H1 (cell line): Measurements from ENCODE around the gene SEC61B. TPM values are rescaled to one million over a fixed set of nuclear protein-coding genes. Genes with fewer than 3 reads are reported as not detected.

Source experiments
- CTCF ChIA-PET: fragments of 300-600 bp; sonication (Branson Sonifier 250); formaldehyde crosslinking; loops from one replicate; lab custom pipeline; 2021; ENCODE audit not compliant: partially characterized antibody; lab: Charles Lee
- POLR2A ChIA-PET: fragments of 300-600 bp; sonication (Branson Sonifier 250); formaldehyde crosslinking; loops from one replicate; lab custom pipeline; 2021; ENCODE audit warnings: inconsistent platforms; ENCODE audit not compliant: partially characterized antibody; lab: Charles Lee
- DNase-seq, 2 experiments: peaks; one replicate each; pipeline versions ENCODE4 v3.0.0 to v3.0.0-alpha.2; 2010 to 2022; ENCODE audit warnings: low spot score in 2 of 2, low read depth in 1 of 2, mixed read lengths in 1 of 2
- FAIRE-seq: peaks from 2 replicates; lab custom pipeline; 2011; peaks lifted over from hg19 to GRCh38; lab: Jason Lieb, UNC
- H2AFZ ChIP-seq: 2 replicates; pipeline ENCODE4 v1.8.1; 2012; ENCODE audit warnings: low read length, inconsistent platforms
- H2AK5ac ChIP-seq: 2 replicates; pipeline ENCODE4 v1.6.1; 2013; ENCODE audit warnings: low read depth, low read length
- H2BK120ac ChIP-seq: replicated peaks from 2 replicates; pipeline ENCODE3; 2013; ENCODE audit warnings: low read depth, low read length, inconsistent platforms
- H2BK12ac ChIP-seq: 2 replicates; pipeline ENCODE4 v1.6.1; 2013; ENCODE audit warnings: low read depth, low read length
- H2BK15ac ChIP-seq: 2 replicates; pipeline ENCODE4 v1.6.1; 2013; ENCODE audit warnings: low read length
- H2BK20ac ChIP-seq: 2 replicates; pipeline ENCODE4 v1.6.1; 2013; ENCODE audit warnings: low read length
- H2BK5ac ChIP-seq: 2 replicates; pipeline ENCODE4 v1.6.1; 2013; ENCODE audit warnings: low read depth, low read length
- H3K14ac ChIP-seq: 2 replicates; pipeline ENCODE4 v1.6.1; 2013; ENCODE audit warnings: inconsistent platforms; ENCODE audit not compliant: insufficient read length
- H3K18ac ChIP-seq: 2 replicates; pipeline ENCODE4 v1.6.1; 2013; ENCODE audit warnings: low read length; ENCODE audit errors: extremely low read depth
- H3K23ac ChIP-seq: 2 replicates; pipeline ENCODE4 v1.6.1; 2013; ENCODE audit warnings: inconsistent platforms; ENCODE audit not compliant: insufficient read length
- H3K23me2 ChIP-seq: 2 replicates; pipeline ENCODE4 v1.6.1; 2013; ENCODE audit warnings: low read depth, low read length
- H3K27ac ChIP-seq: 2 replicates; pipeline ENCODE4 v1.6.1; 2011; ENCODE audit warnings: low read depth, low read length, inconsistent platforms
- H3K27me3 ChIP-seq, 4 experiments: replicated peaks in 1 of 4; 1 replicate in 1 of 4; 2 replicates in 3 of 4; pipeline versions ENCODE4 v1.6.1 to v1.8.1; 2011 to 2013; ENCODE audit warnings: low read length in 3 of 4, mild to moderate bottlenecking in 3 of 4, inconsistent platforms in 2 of 4, mixed read lengths in 2 of 4, moderate library complexity in 1 of 4; ENCODE audit not compliant: control insufficient read depth in 3 of 4, insufficient read depth in 3 of 4; ENCODE audit errors: extremely low read depth in 1 of 4
- H3K36me3 ChIP-seq, 4 experiments: 2 replicates each; pipeline versions ENCODE4 v1.6.1 to v1.8.1; 2011 to 2013; ENCODE audit warnings: mild to moderate bottlenecking in 4 of 4, low read length in 3 of 4, moderate library complexity in 2 of 4, control low read depth in 1 of 4, inconsistent platforms in 1 of 4; ENCODE audit not compliant: insufficient read depth in 4 of 4, control insufficient read depth in 2 of 4
- H3K4ac ChIP-seq: replicated peaks from 2 replicates; pipeline ENCODE3; 2013; ENCODE audit warnings: low read length, low read depth, mixed read lengths, inconsistent platforms; ENCODE audit not compliant: insufficient read length
- H3K4me1 ChIP-seq, 4 experiments: replicated peaks in 1 of 4; 1 replicate in 1 of 4; 2 replicates in 3 of 4; pipeline versions ENCODE4 v1.6.1 to v1.8.1; 2011 to 2013; ENCODE audit warnings: low read length in 3 of 4, inconsistent platforms in 2 of 4, mixed read lengths in 1 of 4; ENCODE audit not compliant: insufficient read depth in 4 of 4, control insufficient read depth in 3 of 4
- H3K4me2 ChIP-seq, 2 experiments: 2 replicates each; pipeline versions ENCODE4 v1.6.1 to v1.8.1; 2011 to 2013; ENCODE audit warnings: low read depth in 2 of 2, low read length in 2 of 2, control low read depth in 1 of 2, inconsistent platforms in 1 of 2, mild to moderate bottlenecking in 1 of 2; ENCODE audit not compliant: insufficient read depth in 1 of 2
- H3K4me3 ChIP-seq, 4 experiments: fragments of 200-600, 300-600 bp in 1 of 4; sonication (generic), shearing (Covaris generic), sonication (Bioruptor Twin) in 1 of 4; 2 replicates each; pipeline versions ENCODE4 v1.5.1 to v1.8.1; 2011 to 2016; ENCODE audit warnings: low read length in 4 of 4, low read depth in 3 of 4, control low read depth in 2 of 4, inconsistent platforms in 2 of 4, mild to moderate bottlenecking in 2 of 4, mixed read lengths in 1 of 4, moderate library complexity in 1 of 4; ENCODE audit not compliant: insufficient read depth in 2 of 4; ENCODE audit errors: extremely low read depth in 1 of 4
- H3K56ac ChIP-seq: replicated peaks from 2 replicates; pipeline ENCODE3; 2013; ENCODE audit warnings: low read depth, mild to moderate bottlenecking, mixed read lengths, low read length, inconsistent platforms; ENCODE audit not compliant: insufficient read length
- H3K79me1 ChIP-seq: 2 replicates; pipeline ENCODE4 v1.6.1; 2013; ENCODE audit warnings: low read depth, low read length, control low read depth
- H3K79me2 ChIP-seq, 2 experiments: 2 replicates each; pipeline versions ENCODE4 v1.6.1 to v1.8.1; 2012 to 2013; ENCODE audit warnings: low read length in 2 of 2, mild to moderate bottlenecking in 2 of 2, inconsistent platforms in 1 of 2; ENCODE audit not compliant: insufficient read depth in 2 of 2, control insufficient read depth in 1 of 2
- H3K9ac ChIP-seq, 4 experiments: replicated peaks in 1 of 4; 1 replicate in 1 of 4; 2 replicates in 3 of 4; pipeline versions ENCODE4 v1.6.1 to v1.8.1; 2011 to 2013; ENCODE audit warnings: low read depth in 3 of 4, low read length in 3 of 4, control low read depth in 2 of 4, mild to moderate bottlenecking in 2 of 4, moderate library complexity in 2 of 4, inconsistent platforms in 1 of 4; ENCODE audit errors: extremely low read depth in 1 of 4
- H3K9me3 ChIP-seq, 2 experiments: 2 replicates each; pipeline versions ENCODE4 v1.6.1 to v1.8.1; 2012 to 2013; ENCODE audit warnings: mild to moderate bottlenecking in 2 of 2, moderate library complexity in 2 of 2, control low read depth in 1 of 2, inconsistent platforms in 1 of 2, low read depth in 1 of 2, low read length in 1 of 2, mixed read lengths in 1 of 2; ENCODE audit not compliant: insufficient read depth in 2 of 2
- H4K20me1 ChIP-seq, 2 experiments: replicated peaks in 1 of 2; 2 replicates each; pipeline versions ENCODE3 to v1.8.1; 2011 to 2013; ENCODE audit warnings: inconsistent platforms in 2 of 2, low read length in 2 of 2, mild to moderate bottlenecking in 1 of 2; ENCODE audit not compliant: insufficient read depth in 2 of 2, control insufficient read depth in 1 of 2
- H4K5ac ChIP-seq: 2 replicates; pipeline ENCODE4 v1.6.1; 2013; ENCODE audit warnings: low read length, low read depth, mixed read lengths, inconsistent platforms; ENCODE audit not compliant: insufficient read length
- H4K8ac ChIP-seq: 2 replicates; pipeline ENCODE4 v1.8.0; 2013; ENCODE audit warnings: mild to moderate bottlenecking, moderate library complexity, low read length, inconsistent platforms; ENCODE audit not compliant: insufficient read depth; ENCODE audit errors: extremely low read depth
- H4K91ac ChIP-seq: replicated peaks from 2 replicates; pipeline ENCODE3; 2013; ENCODE audit warnings: low read length, mixed read lengths, inconsistent platforms; ENCODE audit not compliant: insufficient read length
- BCL11A ChIP-seq, 2 experiments: IDR thresholded peaks; one replicate each; pipeline ENCODE4 v1.6.1; 2011; ENCODE audit warnings: low read depth in 2 of 2, low read length in 2 of 2, mild to moderate bottlenecking in 2 of 2
- CTBP2 ChIP-seq: IDR thresholded peaks from 2 replicates; pipeline ENCODE4 v1.7.0; 2011; ENCODE audit warnings: borderline replicate concordance, mild to moderate bottlenecking, moderate library complexity, mixed read lengths, low read length; ENCODE audit not compliant: insufficient read depth, insufficient read length
- JUN ChIP-seq: IDR thresholded peaks from 2 replicates; pipeline ENCODE4 v1.6.1; 2011; ENCODE audit warnings: low read depth, mild to moderate bottlenecking, improper control_type of control experiment, low read length
- JUND ChIP-seq: IDR thresholded peaks from 2 replicates; pipeline ENCODE4 v1.6.1; 2011; ENCODE audit warnings: mild to moderate bottlenecking, improper control_type of control experiment, low read length
- KDM1A ChIP-seq: fragments of 200-600, 300-600 bp; sonication (generic); IDR thresholded peaks from 2 replicates; pipeline ENCODE4 v1.7.1; 2016; ENCODE audit warnings: mild to moderate bottlenecking, low read length, borderline replicate concordance
- KDM5A ChIP-seq: fragments of 200-600 bp; IDR thresholded peaks from 2 replicates; pipeline ENCODE4 v1.7.1; 2012; ENCODE audit warnings: mild to moderate bottlenecking, low read length, inconsistent platforms, mixed read lengths
- RAD21 ChIP-seq, 2 experiments: IDR thresholded peaks in 1 of 2; conservative IDR thresholded peaks in 1 of 2; 2 replicates each; pipeline ENCODE4 v1.6.1; 2011; ENCODE audit warnings: low read depth in 2 of 2, low read length in 2 of 2, improper control_type of control experiment in 1 of 2, inconsistent platforms in 1 of 2, mild to moderate bottlenecking in 1 of 2, moderate library complexity in 1 of 2
- WGBS, 2 experiments: shearing (Covaris generic) in 1 of 2; methylation state at CpG; one replicate each; pipeline versions ENCODE4 v1.1.6 to v1.1.7; 2013 to 2015; ENCODE audit warnings: low lambda C conversion rate in 2 of 2, mixed read lengths in 2 of 2, inconsistent platforms in 1 of 2, low coverage in 1 of 2, missing lambda C conversion rate in 1 of 2; ENCODE audit not compliant: insufficient replicate concordance in 2 of 2, insufficient coverage in 1 of 2, insufficient read length in 1 of 2; ENCODE audit errors: extremely low coverage in 1 of 2, missing lambda C conversion rate in 1 of 2; 5-methylcytosine and 5-hydroxymethylcytosine counted together
- polyA plus RNA-seq, 7 experiments: library from polyadenylated mRNA; depleted of rRNA in 3 of 7; stranded (reverse) in 5 of 7; unstranded in 2 of 7; fragments of >200 nt in 5 of 7; fragments of 200-250 nt in 2 of 7; gene quantifications; 1 replicate in 5 of 7; 2 replicates in 1 of 7; 4 replicates in 1 of 7; pipeline versions ENCODE4 v1.2.1 to v1.2.3, GENCODE V29; 2011 to 2013; ENCODE audit warnings: missing spikeins in 2 of 7, mixed read lengths in 2 of 7
- total RNA-seq: library from RNA; stranded (reverse); fragmentation: NEBNext Ultra II Directional; extraction: Animal tissue kit (Norgen Biotek cat#: 25700); gene quantifications from 2 replicates; pipeline ENCODE4 v1.2.1, GENCODE V29; 2021

Gene SEC61B
- total and polyA plus RNA-seq, 2 of the 8 experiments (the other 6 are each of a cell fraction or from before 2014, with no cell fraction given), result 155 to 379 TPM

DNA sequence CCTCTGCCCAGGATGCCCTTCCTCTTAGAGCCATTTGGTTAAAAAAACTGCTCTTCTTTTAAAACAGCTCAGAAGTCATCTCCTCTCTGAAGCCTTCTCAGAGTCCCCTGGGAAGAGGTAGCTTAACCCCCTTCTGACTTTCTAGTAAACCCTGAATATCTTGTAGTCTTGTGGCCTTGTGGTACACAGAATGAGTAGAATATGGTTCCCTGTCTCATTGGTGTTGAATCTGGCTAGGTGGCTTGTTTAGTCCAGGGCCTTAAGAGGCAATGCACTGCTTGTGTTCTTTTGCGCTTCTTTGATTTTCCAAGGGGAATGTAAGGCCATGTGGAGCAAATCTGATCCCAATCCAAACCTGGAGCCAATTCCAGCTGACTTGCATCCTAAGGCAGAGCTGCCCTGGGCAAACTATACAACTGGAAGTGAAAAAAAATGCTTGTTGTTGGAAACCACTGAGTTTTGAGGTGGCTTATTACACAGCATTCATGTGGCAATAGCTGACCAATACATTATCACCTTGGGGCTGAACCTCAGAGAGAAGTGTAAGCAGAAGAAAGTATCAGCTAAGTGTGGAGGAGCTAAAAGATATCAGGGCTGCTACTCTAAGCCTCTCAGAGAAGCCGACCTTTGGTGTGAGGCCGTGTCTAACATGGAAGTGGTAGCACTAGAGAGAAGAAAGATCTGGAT is 31.3 kb upstream of the SEC61B start:
- TF ChIP-seq CTBP2 (no peak), JUND (no peak), RAD21 (IDR thresholded peaks at IDR 0.05 in 1 of 2, conservative IDR thresholded peaks at IDR 0.05 in 1 of 2; ENCODE audit: low read depth in 2 of 2, low read length in 2 of 2) (no peak), BCL11A (IDR thresholded peaks at IDR 0.05; ENCODE audit: low read depth in 2 of 2, low read length in 2 of 2) (no peak), JUN (no peak), KDM1A (no peak), KDM5A (no peak)
- TF ChIP-seq, all 59 proteins: peak for 0
- H4K8ac ChIP-seq, result no peak overlapping the region
- no peak overlapping the region for H3K56ac ChIP-seq
- WGBS, 2 experiments, result 89% methylated on average over 3 of the region's 3 CpGs; no CpG with 5 or more reads in 1 of the 2 experiments
- CTCF ChIA-PET, result interaction anchor here (0.9 to 9.4 kb wide), 4 partner anchors 7 to 74 kb away, joined by 3 to 105 read pairs (median 6); no protein-coding TSS in a partner anchor
- H3K36me3 ChIP-seq, result no peaks in the 10 kb centered on the region
- H2BK12ac ChIP-seq, result no peak overlapping the region
- no peaks in the 10 kb centered on the region for H3K27me3 ChIP-seq
- no peak overlapping the region for H3K4me3 ChIP-seq
- H3K14ac ChIP-seq, result no peak overlapping the region
- no peaks in the 10 kb centered on the region for H4K20me1 ChIP-seq
- no peak overlapping the region for H3K27ac ChIP-seq
- no peak overlapping the region for H2BK5ac ChIP-seq
- no peak overlapping the region for H2BK15ac ChIP-seq
- no peak overlapping the region for H3K9ac ChIP-seq
- no peak overlapping the region for H3K23ac ChIP-seq
- no peaks in the 10 kb centered on the region for H3K9me3 ChIP-seq
- POLR2A ChIA-PET, result interaction anchor here (0.5 kb wide), 1 partner anchor 12 kb away, joined by 3 read pairs; no protein-coding TSS in a partner anchor
- H3K23me2 ChIP-seq, result no peaks in the 10 kb centered on the region
- no peak overlapping the region for H4K5ac ChIP-seq
- H2AFZ ChIP-seq, result no peak overlapping the region
- no peak for DNase-seq
- H3K4me1 ChIP-seq, result no peaks in the 10 kb centered on the region
- H4K91ac ChIP-seq, result no peak overlapping the region
- no peak overlapping the region for H2BK120ac ChIP-seq
- H2AK5ac ChIP-seq, result no peak overlapping the region
- FAIRE-seq, result no peak
- no peaks in the 10 kb centered on the region for H3K79me1 ChIP-seq
- H3K79me2 ChIP-seq, result no peaks in the 10 kb centered on the region
- H3K18ac ChIP-seq, result no peak overlapping the region
- no peak overlapping the region for H3K4ac ChIP-seq
- 0 out of 2 replicates have a peak overlapping the region, but pooled peaks have one; percentile 44 for H2BK20ac ChIP-seq
- no peak overlapping the region for H3K4me2 ChIP-seq
